ENCODE results near the gene WDFY2.
"Not testable (repeated sequence)": the region's sequence is repeated elsewhere in the genome, so short reads cannot be mapped to it uniquely, and the experiment has no call there.

WDFY2 gene, protein sequence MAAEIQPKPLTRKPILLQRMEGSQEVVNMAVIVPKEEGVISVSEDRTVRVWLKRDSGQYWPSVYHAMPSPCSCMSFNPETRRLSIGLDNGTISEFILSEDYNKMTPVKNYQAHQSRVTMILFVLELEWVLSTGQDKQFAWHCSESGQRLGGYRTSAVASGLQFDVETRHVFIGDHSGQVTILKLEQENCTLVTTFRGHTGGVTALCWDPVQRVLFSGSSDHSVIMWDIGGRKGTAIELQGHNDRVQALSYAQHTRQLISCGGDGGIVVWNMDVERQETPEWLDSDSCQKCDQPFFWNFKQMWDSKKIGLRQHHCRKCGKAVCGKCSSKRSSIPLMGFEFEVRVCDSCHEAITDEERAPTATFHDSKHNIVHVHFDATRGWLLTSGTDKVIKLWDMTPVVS

DNA sequence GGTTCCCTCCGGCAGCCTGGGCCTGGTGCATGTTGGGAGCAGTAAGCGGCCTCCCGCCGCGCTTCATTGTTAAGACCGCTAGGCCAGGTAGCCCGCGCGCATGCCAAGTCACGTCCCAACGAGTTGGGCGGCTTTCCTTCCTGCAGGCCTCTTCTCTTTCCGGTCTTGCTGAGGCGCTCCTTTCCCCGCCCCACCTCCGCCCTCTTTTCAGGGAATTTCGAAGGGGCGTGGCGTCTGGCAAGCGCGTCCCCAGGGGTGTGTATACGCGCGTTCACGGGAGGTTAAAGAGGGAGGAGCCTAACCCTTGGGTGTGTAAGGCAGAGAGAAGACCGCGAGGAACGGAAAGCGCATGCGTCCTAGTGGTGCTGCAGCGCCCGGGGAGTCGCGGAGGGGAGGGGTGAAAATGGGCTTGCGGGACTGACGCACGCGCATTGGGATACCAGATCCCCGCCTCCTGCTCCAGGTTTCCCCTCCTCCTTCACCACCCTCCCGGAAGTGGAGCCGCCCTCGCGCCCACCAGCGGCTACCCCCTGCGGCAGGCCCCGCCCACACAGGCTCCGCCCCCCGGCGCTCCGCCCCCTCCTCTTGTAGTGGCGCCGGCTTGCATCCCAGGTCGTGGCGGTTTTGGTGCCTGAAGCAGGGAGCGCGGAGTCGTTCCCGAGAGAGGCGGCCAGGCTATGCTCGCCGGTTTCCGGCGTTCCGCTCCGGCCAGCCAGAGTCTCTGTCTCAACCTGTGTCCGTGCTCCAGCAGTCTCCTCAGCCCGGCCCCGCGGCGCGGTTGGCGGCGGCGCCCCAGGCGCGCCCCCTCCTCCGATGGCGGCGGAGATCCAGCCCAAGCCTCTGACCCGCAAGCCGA lies at the start of gene WDFY2:
Gene WDFY2, plus strand, starts transcription at position 588 of the 856 bp plus-strand sequence. Its CDS starts 226 bp downstream, at position 814.
- DNase-seq (ENCODE audit: low read depth in 2 of 2): peak; percentile 99

DNA sequence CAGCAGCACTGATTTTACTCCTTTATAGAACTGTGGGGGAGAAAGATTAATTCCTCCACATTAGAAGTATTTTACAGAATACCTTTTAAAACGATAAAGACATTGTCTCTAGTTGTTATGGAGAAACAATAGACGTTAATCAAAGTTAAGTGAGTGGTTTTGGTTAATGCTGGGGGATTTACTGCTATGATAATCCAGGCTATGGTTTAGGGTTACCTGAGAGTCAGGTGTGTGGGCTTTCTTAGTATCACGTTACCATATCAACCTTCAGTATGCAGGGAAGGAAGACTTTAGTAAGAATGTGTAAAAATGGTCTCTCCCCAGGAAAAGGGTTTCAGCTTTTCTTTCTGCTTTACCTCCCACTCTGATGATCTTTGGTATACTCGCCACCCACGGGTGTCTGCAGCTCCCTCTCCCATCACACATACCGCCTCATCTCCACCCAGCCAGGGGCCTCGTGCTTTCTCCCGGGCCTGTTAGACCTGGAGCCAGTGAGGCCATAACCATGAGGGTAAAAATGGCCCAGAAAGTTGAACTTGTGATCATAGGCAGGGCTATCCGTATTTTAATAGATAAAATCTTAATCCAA lies 45.6 kb upstream of the WDFY2 start:
- no peak for DNase-seq (ENCODE audit: low read depth in 2 of 2)

DNA sequence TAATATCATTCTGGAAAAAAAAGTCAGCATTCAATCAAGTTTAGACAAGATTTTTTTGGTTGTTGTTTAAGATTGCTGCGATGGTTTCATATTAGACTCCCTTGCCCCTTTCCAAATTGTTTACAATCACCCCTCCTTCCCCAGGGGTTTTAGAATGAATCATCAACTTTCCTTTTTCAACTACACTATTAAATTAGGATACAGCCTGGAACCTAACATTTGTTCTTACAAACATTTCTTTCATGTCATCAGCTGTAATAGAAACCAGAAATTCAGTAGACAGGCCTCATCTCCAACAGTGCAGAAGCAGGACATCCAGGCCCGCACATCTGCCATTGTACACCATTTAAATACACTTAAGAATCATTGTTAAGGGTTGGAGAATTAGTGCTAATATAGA lies 44.4 kb upstream of the WDFY2 start:
- no peak for DNase-seq (ENCODE audit: low read depth in 2 of 2)

DNA sequence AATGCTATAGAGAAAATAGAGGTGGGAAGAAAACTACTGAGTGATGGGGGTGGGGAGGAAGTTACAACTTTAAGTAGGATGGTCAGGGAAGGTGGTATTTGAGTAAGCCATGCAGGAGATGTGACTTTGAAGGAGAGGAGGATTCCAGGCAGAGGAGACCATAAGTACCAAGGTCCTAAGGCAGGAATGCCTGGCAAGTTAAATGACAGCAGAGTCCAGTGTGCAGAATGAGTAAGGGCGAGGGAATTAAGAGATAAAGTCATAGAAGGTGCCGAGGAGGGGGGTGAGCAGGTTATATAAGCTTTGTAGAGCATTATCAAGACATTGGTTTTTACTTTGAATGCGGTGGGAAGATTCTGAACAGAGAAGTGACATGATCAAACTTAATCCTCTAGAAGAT lies 43.2 kb upstream of the WDFY2 start:
- DNase-seq (ENCODE audit: low read depth in 2 of 2): no peak

DNA sequence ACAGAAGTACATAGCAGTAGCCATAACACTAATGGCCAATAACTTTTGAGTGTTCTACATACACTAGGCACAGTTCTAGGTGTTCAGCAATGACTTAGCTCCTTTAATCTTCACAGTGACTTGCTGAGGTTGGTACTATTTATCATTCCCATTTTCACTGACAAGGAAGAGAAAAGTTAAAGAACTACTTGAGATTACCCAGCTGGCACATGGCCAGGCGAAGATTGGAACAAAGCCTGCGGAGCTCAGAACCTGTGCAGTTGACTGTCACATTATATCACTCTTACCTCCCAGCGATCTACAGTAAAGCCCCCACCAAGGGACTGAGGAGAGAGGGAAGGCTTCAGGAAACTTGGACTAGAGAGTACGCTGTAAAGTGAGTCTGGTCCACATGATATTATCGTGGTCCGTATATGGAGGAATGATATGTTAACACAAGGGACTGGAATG lies 42.4 kb upstream of the WDFY2 start:
- no peak for DNase-seq (ENCODE audit: low read depth in 2 of 2)

DNA sequence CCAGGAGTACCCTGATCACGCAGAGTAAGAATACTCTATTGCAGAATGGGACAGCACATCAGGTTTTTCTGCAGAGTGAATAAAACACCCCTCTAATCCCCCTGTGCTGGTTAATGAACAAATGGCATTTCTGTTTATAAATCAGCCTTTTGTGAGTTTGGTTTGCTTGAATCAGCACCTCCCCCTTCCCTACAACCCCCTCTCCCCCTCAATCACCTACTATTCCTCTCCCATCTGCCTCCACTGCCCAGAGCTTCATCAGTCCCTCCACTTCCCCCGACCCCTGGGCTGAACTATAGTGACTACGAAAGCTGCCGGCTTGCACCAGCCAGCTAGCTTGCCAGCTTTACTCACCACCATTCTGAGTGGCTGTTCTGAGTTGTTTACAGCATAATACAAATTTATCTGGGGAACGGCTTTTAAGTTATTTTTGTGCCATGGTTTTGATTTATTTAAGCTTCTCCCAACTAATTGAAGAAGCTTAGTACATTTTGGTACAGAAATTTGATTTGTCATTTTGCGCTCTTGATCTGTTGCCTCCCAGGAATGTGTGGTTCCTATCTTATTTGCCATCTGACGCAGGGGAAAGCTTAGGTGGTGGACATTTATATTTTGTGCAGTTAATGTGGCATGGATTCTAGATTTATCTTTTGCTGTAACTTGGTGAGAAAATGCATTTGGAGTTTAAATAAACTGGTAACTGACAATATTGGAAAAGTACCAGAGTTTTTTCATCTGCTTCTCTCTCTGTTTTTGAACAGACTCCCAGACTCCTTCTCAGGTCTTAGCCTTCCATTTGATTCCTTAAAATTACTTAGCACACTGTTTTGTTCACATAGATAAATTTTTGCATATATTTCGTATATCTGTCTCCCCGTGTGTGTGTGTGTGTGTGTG lies 41.7 kb upstream of the WDFY2 start:
- no peak for DNase-seq (ENCODE audit: low read depth in 2 of 2)

DNA sequence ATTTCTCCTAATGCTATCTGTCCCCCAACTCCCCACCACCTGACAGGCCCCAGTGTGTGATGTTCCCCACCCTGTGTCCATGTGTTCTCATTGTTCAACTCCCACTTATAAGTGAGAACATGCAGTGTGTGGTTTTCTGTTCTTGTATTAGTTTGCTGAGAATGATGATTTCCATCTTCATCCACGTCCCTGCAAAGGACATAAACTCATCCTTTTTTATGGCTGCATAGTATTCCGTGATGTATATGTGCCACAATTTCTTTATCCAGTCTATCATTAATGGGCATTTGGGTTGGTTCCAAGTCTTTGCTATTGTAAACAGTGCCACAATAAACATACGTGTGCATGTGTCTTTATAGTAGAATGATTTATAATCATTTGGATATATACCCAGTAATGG lies 38.8 kb upstream of the WDFY2 start:
- DNase-seq (ENCODE audit: low read depth in 2 of 2): not testable (repeated sequence)

DNA sequence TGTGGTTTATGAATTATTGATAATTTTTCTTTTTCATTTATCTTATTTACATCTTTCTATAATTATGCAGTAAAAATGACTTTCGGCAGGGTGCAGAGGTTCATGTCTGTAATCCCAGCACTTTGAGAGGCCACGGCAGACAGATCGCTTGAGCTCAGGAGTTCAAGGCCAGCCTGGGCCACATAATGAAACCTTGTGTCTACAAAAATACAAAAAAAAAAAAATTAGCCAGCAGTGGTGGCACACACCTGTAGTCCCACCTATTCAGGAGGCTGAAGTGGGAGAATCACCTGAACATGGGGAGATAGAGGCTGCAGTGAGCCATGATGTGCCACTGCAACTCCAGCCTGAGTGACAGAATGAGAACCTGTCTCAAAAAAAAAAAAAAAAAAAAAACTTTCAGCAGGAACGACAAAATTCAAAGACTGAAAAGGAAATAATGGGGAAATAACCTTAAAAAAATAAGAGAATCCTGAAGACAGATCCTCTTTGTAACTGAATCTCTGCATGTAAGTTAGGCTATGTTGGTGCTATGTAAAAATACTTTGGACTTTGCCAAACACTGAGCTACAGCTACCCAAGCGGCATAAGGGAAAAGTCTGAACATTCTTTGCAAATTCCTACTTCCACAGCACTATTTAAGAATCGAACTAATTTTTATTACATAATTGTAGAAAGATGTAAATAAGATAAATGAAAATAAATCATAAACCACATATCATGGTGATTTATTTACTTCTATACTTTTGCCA lies 36.7 kb upstream of the WDFY2 start:
- DNase-seq (ENCODE audit: low read depth in 2 of 2): no peak

DNA sequence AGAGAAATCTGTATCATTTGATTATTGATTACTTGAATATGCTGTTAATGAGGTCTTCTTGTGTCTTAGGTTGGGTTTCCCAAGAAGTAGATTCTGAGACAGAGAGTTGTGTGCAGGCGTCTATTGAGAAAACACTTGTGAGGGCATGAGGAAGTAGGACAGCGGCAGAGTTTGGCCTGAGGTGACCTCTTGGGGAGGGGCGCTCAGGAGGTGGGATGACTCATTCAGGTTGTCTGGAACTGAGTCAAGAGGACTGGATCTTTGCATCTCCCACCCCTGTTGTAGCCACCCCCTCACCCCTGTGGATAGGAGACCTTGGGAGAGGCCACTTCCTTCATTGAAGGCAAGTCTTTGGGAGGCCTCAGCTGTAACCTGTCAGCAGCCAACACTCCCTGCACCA lies 35.2 kb upstream of the WDFY2 start:
- no peak for DNase-seq (ENCODE audit: low read depth in 2 of 2)

DNA sequence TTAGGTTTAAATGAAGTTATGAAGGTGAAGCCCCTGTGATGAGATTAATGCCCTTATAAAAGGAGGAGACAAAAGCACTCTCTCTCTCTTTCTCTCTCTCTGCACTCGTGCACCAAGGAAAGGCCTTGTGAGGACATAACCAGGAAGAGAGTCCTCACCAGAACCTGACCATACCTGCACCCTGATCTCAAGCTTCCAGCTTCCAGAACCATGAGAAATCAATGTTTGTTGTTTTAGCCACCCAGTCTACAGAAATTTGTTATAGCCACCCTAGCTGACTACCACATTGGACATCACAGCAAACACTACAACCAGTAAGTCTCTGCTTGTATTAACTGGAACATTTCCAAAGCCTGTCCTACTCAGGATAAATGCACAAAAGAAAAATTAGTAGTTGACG lies 34.7 kb upstream of the WDFY2 start:
- no peak for DNase-seq (ENCODE audit: low read depth in 2 of 2)

DNA sequence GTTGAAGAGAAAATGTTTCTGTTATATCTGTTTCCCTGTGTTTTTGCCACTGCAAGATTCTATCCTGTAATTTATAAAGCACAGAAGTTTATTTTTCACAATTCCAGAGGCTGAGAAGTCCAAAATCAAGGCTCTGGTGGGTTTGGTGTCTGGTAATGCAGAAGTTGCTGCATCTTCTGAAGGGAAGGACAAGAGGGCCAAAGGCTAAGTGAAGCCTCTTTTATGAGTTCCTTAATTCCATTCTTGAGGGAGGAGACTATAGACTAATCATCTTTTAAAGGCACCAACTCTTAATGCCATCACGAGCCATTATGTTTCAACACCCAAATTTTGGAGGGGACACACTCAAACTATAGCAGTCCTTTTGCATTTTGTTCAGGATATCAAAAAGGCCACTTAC lies 34.1 kb upstream of the WDFY2 start:
- DNase-seq (ENCODE audit: low read depth in 2 of 2): no peak

DNA sequence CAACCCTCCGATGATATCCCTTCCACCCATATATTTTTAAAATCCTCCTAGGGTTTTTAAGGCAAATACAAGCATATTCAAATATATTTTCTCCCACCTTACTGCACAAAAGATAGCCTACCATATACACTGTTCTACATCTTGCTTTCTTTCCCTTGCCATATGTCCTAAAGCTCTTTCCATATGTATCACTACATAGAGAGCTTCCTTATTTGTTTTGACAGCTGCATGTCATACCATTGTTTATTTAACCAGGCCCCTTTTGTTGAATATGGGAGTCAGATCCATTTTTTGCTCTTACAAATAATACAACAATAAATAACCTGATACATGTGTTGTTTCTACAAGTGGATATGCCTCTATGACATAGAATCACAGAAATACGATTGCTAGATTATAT lies 32.8 kb upstream of the WDFY2 start:
- DNase-seq (ENCODE audit: low read depth in 2 of 2): no peak

DNA sequence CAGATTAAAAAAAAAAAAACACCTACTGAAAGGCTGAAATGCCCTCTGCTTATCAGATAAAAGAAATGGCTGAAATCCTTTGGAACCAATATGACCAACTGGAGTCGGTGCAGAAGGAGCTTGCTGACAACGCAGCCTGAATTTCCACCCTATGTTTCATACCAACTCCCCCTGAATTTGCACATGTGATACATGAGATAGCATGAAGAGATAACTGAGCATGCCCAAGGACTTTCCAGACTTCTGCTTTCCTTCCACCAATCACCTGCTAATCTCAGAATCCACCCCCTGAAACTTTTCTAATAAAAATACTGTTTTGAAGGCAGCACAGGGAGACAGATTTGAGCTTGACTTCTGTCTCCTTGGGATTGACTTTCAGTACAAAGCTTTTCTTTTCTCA lies 32.2 kb upstream of the WDFY2 start:
- DNase-seq (ENCODE audit: low read depth in 2 of 2): no peak

DNA sequence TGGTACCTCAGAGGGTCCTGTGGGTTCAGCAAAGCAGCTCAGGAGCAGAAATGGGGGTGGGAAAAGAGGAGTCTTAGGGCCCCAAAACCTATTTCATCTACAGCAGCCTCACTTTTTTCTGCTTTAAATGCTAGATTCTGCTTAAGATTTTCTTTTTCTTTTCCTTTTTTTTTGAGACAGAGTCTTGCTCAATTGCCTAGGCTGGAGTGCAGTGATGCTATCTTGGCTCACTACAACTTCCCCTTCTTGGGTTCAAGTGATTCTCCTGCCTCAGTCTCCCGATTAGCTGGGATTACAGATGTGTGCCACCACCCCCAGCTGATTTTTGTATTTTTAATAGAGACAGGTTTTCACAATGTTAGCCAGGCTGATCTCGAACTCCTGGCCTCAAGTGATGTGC lies 30.7 kb upstream of the WDFY2 start:
- DNase-seq (ENCODE audit: low read depth in 2 of 2): no peak

DNA sequence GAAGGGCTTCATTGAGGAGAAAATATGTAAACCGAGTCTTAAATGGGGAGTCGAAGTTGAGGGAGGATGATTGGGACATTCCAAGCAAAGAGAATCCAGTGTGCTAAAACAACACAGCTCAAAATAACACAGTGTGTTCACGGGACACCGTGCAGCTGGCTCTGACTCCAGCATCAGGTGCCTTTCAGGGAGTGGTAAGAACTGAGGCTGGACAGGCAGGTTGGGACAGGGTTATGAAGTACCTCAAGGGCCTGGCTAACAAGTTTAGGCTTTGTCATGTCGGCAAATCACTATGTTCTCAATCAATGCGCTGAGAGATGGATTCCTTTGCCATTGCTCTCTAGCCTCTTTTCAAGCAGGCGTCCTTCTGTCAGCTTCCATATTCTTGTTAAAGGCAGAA lies 27.5 kb upstream of the WDFY2 start:
- no peak for DNase-seq (ENCODE audit: low read depth in 2 of 2)

DNA sequence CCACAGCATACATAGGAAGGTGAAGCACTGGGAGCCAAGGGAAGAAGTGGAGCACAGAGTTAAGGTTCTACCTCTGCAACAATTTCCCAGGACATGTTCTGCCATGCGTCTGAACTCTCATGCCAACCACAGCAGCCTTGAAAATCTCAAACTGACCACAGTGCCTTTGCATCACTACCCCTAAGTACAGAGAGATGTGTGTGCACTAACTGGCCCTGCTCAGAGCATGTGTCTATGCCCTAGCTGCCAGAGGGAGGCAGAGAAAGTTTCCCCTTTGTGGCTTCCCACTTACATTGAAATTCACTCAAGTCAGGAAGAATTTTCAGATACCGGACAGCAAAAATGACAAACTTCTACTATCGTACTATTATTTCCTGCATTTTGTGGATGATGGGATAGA lies 26.8 kb upstream of the WDFY2 start:
- no peak for DNase-seq (ENCODE audit: low read depth in 2 of 2)

DNA sequence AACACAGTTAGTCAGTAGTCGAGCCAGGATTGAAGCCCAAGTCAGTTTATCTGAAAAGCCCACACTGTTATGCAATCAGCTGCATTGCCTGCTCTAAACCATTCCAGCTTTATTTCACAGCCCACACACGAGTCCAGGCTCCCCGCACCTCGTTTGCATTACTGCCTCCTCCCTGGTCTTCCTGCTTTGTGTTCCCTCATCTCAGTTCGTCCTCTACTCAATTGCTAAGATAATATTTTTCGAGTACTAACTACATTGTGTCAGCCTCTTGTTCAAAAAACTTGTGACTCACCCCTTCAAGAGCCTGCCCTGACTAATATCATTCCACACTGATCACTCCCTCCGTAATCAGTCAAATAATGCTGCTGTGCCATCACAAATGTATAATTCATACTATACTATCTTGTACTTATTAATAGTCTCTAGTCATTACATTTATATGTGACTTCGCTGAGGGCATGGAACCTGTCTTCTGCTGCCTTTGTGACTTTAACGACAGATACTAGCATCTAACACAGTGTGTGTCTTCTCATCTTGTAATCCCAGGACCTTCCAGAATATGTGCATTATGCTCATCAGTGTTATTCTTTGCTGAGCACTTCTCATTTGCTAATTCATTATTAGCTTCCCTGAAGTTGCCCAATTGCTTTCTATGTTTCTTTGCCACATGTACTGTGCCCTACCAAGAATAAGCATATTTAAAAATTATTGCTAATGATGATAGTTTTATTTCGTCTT lies 26.2 kb upstream of the WDFY2 start:
- DNase-seq (ENCODE audit: low read depth in 2 of 2): no peak

DNA sequence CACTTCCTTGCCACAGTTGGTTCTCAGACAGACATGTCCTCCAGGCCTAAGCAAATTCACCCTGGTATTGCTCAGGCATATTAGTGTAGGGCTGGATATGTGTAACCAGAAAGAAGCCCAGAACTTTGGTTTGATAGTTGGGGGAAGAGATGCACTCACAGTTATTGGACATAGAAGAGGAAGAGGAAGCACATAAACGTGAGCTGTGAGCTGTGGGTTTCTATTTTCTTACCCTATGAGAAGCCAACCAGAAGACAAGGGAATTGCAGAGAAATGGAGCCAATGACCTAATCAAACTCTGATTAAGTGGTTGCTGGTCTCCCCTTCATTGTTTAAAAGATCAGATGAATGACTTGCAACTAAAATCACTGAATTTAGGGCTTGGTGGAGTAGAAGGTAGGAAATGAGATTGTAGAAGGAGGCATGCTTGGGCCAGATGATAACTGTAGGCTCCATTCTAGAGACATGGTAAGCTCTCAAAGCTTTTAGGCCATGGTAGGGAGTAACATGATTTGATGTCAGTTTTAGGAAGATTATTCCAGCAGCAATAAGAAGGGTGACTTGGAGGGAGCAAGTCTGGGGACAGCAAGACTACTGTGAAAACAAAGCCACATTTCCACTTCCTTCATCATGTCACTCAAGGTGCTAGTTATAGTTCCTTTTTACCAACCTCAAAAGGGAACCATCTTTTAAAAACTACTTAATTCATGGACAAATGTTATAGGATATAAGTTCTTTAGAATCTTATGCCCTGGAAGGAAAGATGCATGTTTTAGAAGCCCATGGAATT lies 24.1 kb upstream of the WDFY2 start:
- DNase-seq (ENCODE audit: low read depth in 2 of 2): no peak

DNA sequence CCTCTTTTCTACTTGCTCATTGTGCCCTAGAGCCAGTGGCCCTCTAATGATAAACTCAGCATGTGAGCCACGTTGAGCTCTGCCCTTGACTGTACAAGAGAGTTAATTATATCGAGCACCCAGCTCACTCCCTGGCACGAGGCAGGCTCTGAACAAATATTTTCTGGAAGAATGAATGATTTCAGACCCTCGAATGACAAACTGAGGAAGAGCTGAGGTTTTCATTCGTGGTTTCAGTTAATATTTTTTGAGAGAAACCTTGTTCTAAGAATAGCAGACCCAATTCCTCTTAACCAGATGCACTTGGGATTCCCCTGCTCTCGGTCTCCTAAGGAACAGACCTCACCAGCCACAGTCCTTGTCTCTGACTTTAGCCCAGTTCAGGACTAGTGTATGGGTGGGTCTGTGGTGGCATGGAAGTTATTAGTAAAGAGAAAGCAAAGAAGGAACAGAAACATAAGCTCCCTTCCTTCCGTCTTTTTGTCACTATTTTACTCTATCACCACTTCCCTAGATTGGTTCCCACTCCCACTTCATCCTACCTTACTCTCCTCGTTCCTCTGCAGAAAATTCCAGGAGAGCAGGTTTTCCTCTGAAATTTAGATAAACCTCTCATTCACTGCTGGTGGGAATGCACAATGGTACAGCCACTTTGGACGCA lies 22.1 kb upstream of the WDFY2 start:
- DNase-seq (ENCODE audit: low read depth in 2 of 2): no peak

All from stimulated activated CD8-positive, alpha-beta memory T cell treated with anti-CD3 and anti-CD28 coated beads, Interleukin-7, amount 100 ng/mL, for 4 hours (primary cell).